BJ (cell line): ENCODE results near the gene PEPD. TPM values are rescaled to one million over a fixed set of nuclear protein-coding genes. Genes with fewer than 3 reads are reported as not detected.

Experiments used
- CTCF ChIA-PET: fragments of 350-600 bp; formaldehyde crosslinking; extraction: SDS; loops from one replicate; lab custom pipeline; 2021; ENCODE audit warnings: antibody characterized with exemption, inconsistent platforms; lab: Yijun Ruan, JAX
- POLR2A ChIA-PET: fragments of 300-600 bp; sonication (Branson Sonifier 250); formaldehyde crosslinking; extraction: SDS; loops from one replicate; lab custom pipeline; 2021; ENCODE audit warnings: antibody characterized with exemption; lab: Charles Lee
- DNase-seq: peaks from one replicate; pipeline ENCODE4 v3.0.0-alpha.2; 2011; ENCODE audit warnings: low read depth
- H3K27me3 ChIP-seq: 2 replicates; pipeline ENCODE4 v1.6.0; 2011; ENCODE audit warnings: low read length; ENCODE audit not compliant: control insufficient read depth, insufficient read depth
- H3K36me3 ChIP-seq: 2 replicates; pipeline ENCODE4 v1.5.1; 2011; ENCODE audit warnings: low read length; ENCODE audit not compliant: control insufficient read depth, insufficient read depth
- H3K4me3 ChIP-seq: 2 replicates; pipeline ENCODE4 v1.5.1; 2011; ENCODE audit warnings: low read depth, mild to moderate bottlenecking, control low read depth, low read length
- polyA plus RNA-seq: library from polyadenylated mRNA; depleted of rRNA; stranded (reverse); fragments of >200 nt; gene quantifications from 2 replicates; pipeline ENCODE4 v1.2.3, GENCODE V29; 2011
- TF ChIP-seq, protein P1 (sequence below): IDR thresholded peaks from 2 replicates; pipeline ENCODE4 v1.5.1; 2011; ENCODE audit warnings: low read depth, mild to moderate bottlenecking, control low read depth, inconsistent platforms, low read length, moderate library complexity; ENCODE audit not compliant: insufficient read depth

The PEPD gene
- polyA plus RNA-seq, 1 experiment, result 97.6 TPM

DNA sequence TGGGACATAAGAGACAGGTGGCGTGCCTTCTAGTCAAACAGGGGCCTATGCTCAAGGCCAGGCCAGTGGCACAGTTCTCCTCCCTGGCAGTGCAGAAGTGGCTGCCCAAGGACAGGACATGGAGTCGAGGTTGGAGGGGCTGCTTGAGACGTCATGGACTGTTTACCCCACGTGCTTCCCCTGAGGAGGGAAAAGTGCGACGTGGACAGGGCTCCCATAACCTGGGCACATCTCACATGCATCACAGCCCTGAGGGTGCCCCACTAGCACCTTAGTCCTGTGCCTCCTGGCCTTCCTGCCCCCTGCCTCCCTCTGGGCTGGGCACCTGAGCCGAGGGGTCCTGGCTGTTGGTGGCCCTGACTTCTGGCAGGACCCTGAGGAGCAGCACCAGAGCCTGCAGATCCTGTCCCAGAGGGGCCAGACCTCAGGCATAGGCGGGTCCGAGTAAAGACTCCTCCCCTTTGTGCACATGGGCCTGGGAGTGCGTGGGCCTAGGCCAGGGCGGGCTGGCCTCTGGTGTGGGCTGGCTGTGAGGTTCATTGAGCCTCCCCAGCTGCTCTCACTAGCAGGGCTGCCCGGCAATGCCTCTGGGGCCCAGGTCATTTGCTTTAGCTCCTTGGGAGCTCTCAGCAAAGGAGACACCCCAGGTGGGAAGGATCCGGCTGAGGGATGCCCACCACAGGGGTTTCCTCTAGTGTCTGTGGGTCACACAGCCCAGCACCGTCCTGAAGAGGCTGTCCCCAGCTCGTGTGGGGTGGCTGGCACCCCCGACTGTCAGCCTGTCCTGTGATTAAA lies 82.4 kb downstream of the PEPD start:
- Histone ChIP-seq H3K27me3 (no peaks in the 10 kb centered on the region), H3K36me3 (no peaks in the 10 kb centered on the region), H3K4me3 (no peak overlapping the region)
- CTCF ChIA-PET, result interaction anchor here (1.0 to 2.7 kb wide), 4 partner anchors 9 to 339 kb away, joined by 4 to 8 read pairs (median 7); no protein-coding TSS in a partner anchor
- TF ChIP-seq, protein P1, sequence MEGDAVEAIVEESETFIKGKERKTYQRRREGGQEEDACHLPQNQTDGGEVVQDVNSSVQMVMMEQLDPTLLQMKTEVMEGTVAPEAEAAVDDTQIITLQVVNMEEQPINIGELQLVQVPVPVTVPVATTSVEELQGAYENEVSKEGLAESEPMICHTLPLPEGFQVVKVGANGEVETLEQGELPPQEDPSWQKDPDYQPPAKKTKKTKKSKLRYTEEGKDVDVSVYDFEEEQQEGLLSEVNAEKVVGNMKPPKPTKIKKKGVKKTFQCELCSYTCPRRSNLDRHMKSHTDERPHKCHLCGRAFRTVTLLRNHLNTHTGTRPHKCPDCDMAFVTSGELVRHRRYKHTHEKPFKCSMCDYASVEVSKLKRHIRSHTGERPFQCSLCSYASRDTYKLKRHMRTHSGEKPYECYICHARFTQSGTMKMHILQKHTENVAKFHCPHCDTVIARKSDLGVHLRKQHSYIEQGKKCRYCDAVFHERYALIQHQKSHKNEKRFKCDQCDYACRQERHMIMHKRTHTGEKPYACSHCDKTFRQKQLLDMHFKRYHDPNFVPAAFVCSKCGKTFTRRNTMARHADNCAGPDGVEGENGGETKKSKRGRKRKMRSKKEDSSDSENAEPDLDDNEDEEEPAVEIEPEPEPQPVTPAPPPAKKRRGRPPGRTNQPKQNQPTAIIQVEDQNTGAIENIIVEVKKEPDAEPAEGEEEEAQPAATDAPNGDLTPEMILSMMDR, result no peak
- no peak for DNase-seq
- POLR2A ChIA-PET, result no interaction called here

DNA sequence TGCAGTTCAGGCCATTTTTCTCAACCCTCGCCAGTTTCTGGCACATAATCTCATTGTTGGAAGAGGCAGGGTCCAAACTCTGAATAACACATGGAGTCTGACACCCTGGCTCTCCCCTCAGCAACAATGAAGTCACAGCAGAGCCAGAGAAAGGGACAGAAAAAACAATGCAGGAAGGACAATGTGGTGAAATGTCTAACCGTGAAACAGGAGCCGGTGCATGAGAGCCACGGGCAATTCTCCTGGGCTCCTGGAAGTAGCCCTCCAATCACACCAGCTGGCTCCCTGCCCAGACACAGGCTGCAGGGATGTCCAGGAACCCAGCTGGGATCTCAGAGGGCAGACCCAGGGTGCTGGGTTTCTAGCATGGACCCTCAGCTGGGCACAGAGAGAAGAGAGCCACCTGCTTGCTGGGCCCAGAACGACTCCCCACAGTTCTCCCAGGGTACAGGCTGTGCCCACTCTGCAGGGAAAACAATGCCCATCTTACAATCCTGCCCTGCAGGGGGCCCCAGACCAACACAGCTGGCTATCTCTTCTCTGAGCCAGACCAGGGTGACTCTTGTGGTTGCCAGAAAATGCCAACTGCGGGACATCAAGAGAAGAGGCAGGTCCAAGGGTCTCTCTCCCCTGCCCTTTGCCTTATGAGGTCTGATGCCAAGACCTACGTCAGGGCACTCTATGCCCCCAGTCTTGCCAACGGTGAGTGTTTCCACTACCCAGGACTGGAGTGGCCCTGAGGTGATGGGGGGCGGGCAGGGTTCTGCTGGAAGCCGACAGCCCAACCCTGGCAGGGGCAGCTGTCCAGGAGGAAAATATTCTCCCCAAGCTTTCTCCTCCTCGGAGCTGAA lies 83.5 kb downstream of the PEPD start:
- H3K4me3 ChIP-seq, result no peak overlapping the region
- no peaks in the 10 kb centered on the region for H3K27me3 ChIP-seq
- ChIA-PET POLR2A (no interaction called here), CTCF (interaction anchor here (1.0 to 2.5 kb wide), 4 partner anchors 10 to 340 kb away, joined by 3 to 8 read pairs (median 5); no protein-coding TSS in a partner anchor)
- no peak for DNase-seq
- TF ChIP-seq, protein P1, result peak; percentile 19; the same call in 1 of the 2 replicates
- no peaks in the 10 kb centered on the region for H3K36me3 ChIP-seq

DNA sequence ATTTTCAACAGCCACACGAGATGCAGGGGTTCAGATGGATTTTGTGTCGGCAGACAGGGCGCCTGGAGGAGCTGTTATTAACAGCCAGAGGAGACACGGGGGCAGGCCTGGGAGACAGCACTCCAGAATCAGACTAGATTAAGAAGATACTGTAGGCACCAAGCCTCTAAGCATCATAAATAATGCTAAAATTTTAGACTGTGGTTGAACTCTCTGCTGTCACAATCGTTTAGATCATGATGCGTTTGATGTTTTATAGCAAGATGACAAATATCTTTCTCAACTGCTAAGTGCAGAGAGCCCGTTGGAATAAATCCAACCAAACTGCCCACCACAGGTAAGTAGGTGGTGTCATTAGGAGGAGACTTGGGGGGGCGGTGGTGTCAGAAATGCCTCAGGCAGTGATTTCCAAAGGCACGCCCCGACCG lies 84.2 kb downstream of the PEPD start:
- ChIA-PET CTCF (interaction anchor here (1.0 to 2.2 kb wide), 5 partner anchors 11 to 341 kb away, joined by 3 to 6 read pairs (median 4); no protein-coding TSS in a partner anchor), POLR2A (no interaction called here)
- H3K4me3 ChIP-seq, result no peak overlapping the region
- DNase-seq, result no peak
- no peaks in the 10 kb centered on the region for H3K36me3 ChIP-seq
- TF ChIP-seq, protein P1, result no peak
- no peaks in the 10 kb centered on the region for H3K27me3 ChIP-seq

DNA sequence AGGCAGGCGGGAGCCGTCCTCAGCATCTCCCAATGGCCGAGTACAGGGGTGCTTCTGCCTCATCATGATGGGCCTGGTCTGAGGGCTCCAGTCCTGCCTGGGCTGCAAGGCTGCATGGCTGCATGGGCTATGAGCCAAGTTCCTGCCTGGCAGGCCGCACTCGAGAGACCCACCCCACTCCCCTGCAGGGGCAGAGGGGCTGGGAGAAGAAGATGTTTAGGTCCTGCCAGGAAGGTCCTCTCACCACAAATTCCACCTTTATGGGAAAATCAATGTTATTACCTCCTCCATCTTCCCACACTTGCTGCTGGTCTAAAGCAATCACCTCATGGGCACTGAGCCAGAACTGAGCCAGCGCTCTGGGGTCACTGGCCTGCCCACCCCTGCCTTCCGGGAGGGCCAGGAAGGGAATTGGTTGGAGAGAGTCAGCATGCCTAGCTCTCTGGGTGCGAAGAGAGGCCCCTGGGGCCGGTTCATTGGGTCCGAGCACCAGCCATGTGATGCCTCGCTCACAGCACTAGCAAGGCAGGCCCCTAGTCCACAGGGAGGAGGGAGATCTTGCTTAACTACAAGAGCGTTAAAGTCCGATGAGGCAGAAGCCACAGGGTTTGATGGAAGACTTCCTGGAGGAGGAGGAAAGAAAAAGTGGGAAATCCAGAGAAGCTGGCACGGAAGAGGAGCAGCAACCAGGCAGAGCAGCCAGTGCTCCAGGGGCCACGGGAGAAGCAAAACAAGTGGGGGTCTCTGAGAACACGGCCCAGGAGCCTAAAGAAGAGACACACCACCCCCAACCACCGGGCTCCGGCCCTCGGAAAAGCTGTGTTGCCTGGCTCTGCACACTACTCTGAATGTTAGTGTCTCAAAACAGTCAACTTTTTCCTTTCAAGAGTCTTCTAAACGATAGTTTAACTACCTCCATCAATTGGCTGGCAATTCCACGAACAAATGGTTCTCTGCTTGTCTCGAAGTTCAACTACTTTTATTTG lies 84.9 kb downstream of the PEPD start:
- TF ChIP-seq, protein P1, result no peak
- Histone ChIP-seq H3K4me3 (no peak overlapping the region), H3K27me3 (no peaks in the 10 kb centered on the region), H3K36me3 (no peaks in the 10 kb centered on the region)
- DNase-seq, result no peak
- ChIA-PET CTCF (interaction anchor here (1.0 to 2.2 kb wide), 4 partner anchors 12 to 342 kb away, joined by 3 to 6 read pairs (median 4); no protein-coding TSS in a partner anchor), POLR2A (no interaction called here)
